ENCODE measurements around the gene SFTPA1.
"Not testable (repeated sequence)": the region's sequence is repeated elsewhere in the genome, so short reads cannot be mapped to it uniquely, and the experiment has no call there.

Gene SFTPA1

GRCh38 chr10:79595510-79595909 is 15.2 kb upstream of the SFTPA1 start:
- Histone ChIP-seq H3K27ac (ENCODE audit: low read length) (no peak overlapping the region), H3K79me2 (ENCODE audit: insufficient read depth, low read length) (no peaks in the 10 kb centered on the region), H3K27me3 (ENCODE audit: insufficient read depth, low read length, poor library complexity) (no peaks in the 10 kb centered on the region), H2AFZ (ENCODE audit: low read depth, low read length) (no peak overlapping the region), H4K20me1 (ENCODE audit: insufficient read depth, low read length) (no peaks in the 10 kb centered on the region), H3K4me1 (ENCODE audit: insufficient read depth, low read length) (no peaks in the 10 kb centered on the region), H3K36me3 (ENCODE audit: insufficient read depth, low read length) (no peaks in the 10 kb centered on the region), H3K4me3 (ENCODE audit: low read depth in 1 of 2, low read length in 2 of 2) (no peak overlapping the region), H3K4me2 (ENCODE audit: insufficient read depth, low read length) (no peak overlapping the region), H3K9ac (ENCODE audit: low read depth, low read length) (no peak overlapping the region), H3K9me3 (ENCODE audit: insufficient read depth, low read length, severe bottlenecking) (peaks cover 8% of the 10 kb centered on the region)
- DNase-seq: no peak
- TF ChIP-seq EZH2 (IDR thresholded peaks at IDR 0.05; ENCODE audit: borderline replicate concordance, low read depth, low read length, severe bottlenecking): no peak
- TF ChIP-seq CTCF (IDR thresholded peaks at IDR 0.05; ENCODE audit: borderline replicate concordance, extremely low read depth, low read length, poor library complexity, severe bottlenecking): no peak
- no peak for ATAC-seq (ENCODE audit: insufficient read depth, low read depth)

GRCh38 chr10:79599644-79600043 is 11.1 kb upstream of the SFTPA1 start:
- not testable (repeated sequence) for H4K20me1 ChIP-seq (ENCODE audit: insufficient read depth, low read length); H3K79me2 ChIP-seq (ENCODE audit: insufficient read depth, low read length); H3K4me3 ChIP-seq (ENCODE audit: low read depth in 1 of 2, low read length in 2 of 2); H3K9ac ChIP-seq (ENCODE audit: low read depth, low read length); H3K36me3 ChIP-seq (ENCODE audit: insufficient read depth, low read length); H2AFZ ChIP-seq (ENCODE audit: low read depth, low read length); DNase-seq; H3K9me3 ChIP-seq (ENCODE audit: insufficient read depth, low read length, severe bottlenecking); H3K4me1 ChIP-seq (ENCODE audit: insufficient read depth, low read length); H3K27me3 ChIP-seq (ENCODE audit: insufficient read depth, low read length, poor library complexity); ATAC-seq (ENCODE audit: insufficient read depth, low read depth); H3K27ac ChIP-seq (ENCODE audit: low read length); H3K4me2 ChIP-seq (ENCODE audit: insufficient read depth, low read length)

DNA sequence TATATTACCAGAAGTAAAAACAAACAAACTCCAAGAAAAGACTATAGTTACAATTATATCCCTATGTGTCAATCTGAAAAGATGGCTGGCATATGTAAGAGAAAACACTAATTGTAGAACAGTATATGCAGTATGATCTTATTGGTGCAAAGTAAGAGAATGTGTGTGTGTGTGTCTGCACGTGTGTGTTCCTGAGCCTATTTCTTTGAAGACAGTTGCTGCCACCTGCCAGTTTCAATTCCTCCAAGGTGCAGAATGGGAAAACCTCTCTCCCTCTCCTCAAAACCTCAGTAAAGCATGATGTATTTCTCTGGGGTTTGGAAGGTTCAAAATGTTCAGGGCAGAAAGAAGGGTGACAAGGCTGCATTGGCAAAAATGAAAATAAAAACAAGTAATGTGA is 8.8 kb upstream of the SFTPA1 start:
- no peak overlapping the region for H3K4me3 ChIP-seq (ENCODE audit: low read depth in 1 of 2, low read length in 2 of 2)

GRCh38 chr10:79602953-79603352 is 7.8 kb upstream of the SFTPA1 start:
- Histone ChIP-seq H2AFZ (ENCODE audit: low read depth, low read length) (no peak overlapping the region), H3K4me1 (ENCODE audit: insufficient read depth, low read length) (no peaks in the 10 kb centered on the region), H3K9ac (ENCODE audit: low read depth, low read length) (no peak overlapping the region), H3K79me2 (ENCODE audit: insufficient read depth, low read length) (no peaks in the 10 kb centered on the region), H3K9me3 (ENCODE audit: insufficient read depth, low read length, severe bottlenecking) (peaks cover 5% of the 10 kb centered on the region), H3K4me3 (ENCODE audit: low read depth in 1 of 2, low read length in 2 of 2) (no peak overlapping the region), H3K27me3 (ENCODE audit: insufficient read depth, low read length, poor library complexity) (no peaks in the 10 kb centered on the region), H4K20me1 (ENCODE audit: insufficient read depth, low read length) (no peaks in the 10 kb centered on the region), H3K27ac (ENCODE audit: low read length) (no peak overlapping the region), H3K36me3 (ENCODE audit: insufficient read depth, low read length) (no peaks in the 10 kb centered on the region), H3K4me2 (ENCODE audit: insufficient read depth, low read length) (no peak overlapping the region)
- no peak for ATAC-seq (ENCODE audit: insufficient read depth, low read depth)
- no peak for TF ChIP-seq EZH2 (IDR thresholded peaks at IDR 0.05; ENCODE audit: borderline replicate concordance, low read depth, low read length, severe bottlenecking)
- TF ChIP-seq CTCF (IDR thresholded peaks at IDR 0.05; ENCODE audit: borderline replicate concordance, extremely low read depth, low read length, poor library complexity, severe bottlenecking): no peak
- DNase-seq: no peak

More for the DNA sequence above, 8.8 kb upstream of the SFTPA1 start:
- peaks cover 8% of the 10 kb centered on the region for H3K9me3 ChIP-seq (ENCODE audit: insufficient read depth, low read length, severe bottlenecking)
- TF ChIP-seq CTCF (IDR thresholded peaks at IDR 0.05; ENCODE audit: borderline replicate concordance, extremely low read depth, low read length, poor library complexity, severe bottlenecking): no peak
- TF ChIP-seq EZH2 (IDR thresholded peaks at IDR 0.05; ENCODE audit: borderline replicate concordance, low read depth, low read length, severe bottlenecking): no peak
- H3K27me3 ChIP-seq (ENCODE audit: insufficient read depth, low read length, poor library complexity): no peaks in the 10 kb centered on the region
- H3K79me2 ChIP-seq (ENCODE audit: insufficient read depth, low read length): no peaks in the 10 kb centered on the region
- DNase-seq (no peak), ATAC-seq (ENCODE audit: insufficient read depth, low read depth) (no peak)
- H2AFZ ChIP-seq (ENCODE audit: low read depth, low read length): no peak overlapping the region
- no peaks in the 10 kb centered on the region for H3K4me1 ChIP-seq (ENCODE audit: insufficient read depth, low read length)
- no peak overlapping the region for H3K27ac ChIP-seq (ENCODE audit: low read length)
- H3K36me3 ChIP-seq (ENCODE audit: insufficient read depth, low read length): no peaks in the 10 kb centered on the region
- no peaks in the 10 kb centered on the region for H4K20me1 ChIP-seq (ENCODE audit: insufficient read depth, low read length)
- H3K4me2 ChIP-seq (ENCODE audit: insufficient read depth, low read length): no peak overlapping the region
- no peak overlapping the region for H3K9ac ChIP-seq (ENCODE audit: low read depth, low read length)

All from DND-41 (cell line).